ENCODE measurements around the gene PDE2A.

- TF ChIP-seq CTCF (conservative IDR thresholded peaks at IDR 0.05; ENCODE audit: low read depth, low read length) (no peak), EZH2 (IDR thresholded peaks at IDR 0.05; ENCODE audit: borderline replicate concordance, low read depth, low read length, poor library complexity, severe bottlenecking) (no peak)
Observed at GRCh38 chr11:72528121-72528520, 146.1 kb downstream of the PDE2A start.
